H9 (cell line): ENCODE measurements around the gene LCNL1. TPM values are rescaled to one million over a fixed set of nuclear protein-coding genes. Genes with fewer than 3 reads are reported as not detected.

Source experiments
- DNase-seq: peaks from one replicate; pipeline ENCODE4 v3.0.0-alpha.2; 2017
- H2AFZ ChIP-seq: one replicate; pipeline ENCODE4 v1.6.1; 2013; ENCODE audit warnings: mild to moderate bottlenecking, low read length, control low read depth, moderate library complexity
- H2AK5ac ChIP-seq: 2 replicates; pipeline ENCODE4 v1.6.1; 2013; ENCODE audit warnings: low read length, control low read depth, mixed read lengths; ENCODE audit not compliant: insufficient read length
- H2BK120ac ChIP-seq: one replicate; pipeline ENCODE4 v1.6.1; 2013; ENCODE audit warnings: low read depth, mild to moderate bottlenecking, low read length, control low read depth, inconsistent platforms; ENCODE audit not compliant: poor library complexity, severe bottlenecking
- H2BK12ac ChIP-seq: 2 replicates; pipeline ENCODE4 v1.6.1; 2013; ENCODE audit warnings: low read length, control low read depth, mixed read lengths, low read depth; ENCODE audit not compliant: insufficient read length
- H2BK15ac ChIP-seq: 2 replicates; pipeline ENCODE4 v1.6.1; 2013; ENCODE audit warnings: low read depth, low read length, control low read depth
- H2BK20ac ChIP-seq: one replicate; pipeline ENCODE4 v1.6.1; 2013; ENCODE audit warnings: low read depth, mild to moderate bottlenecking, low read length, control low read depth, inconsistent platforms; ENCODE audit not compliant: poor library complexity, severe bottlenecking
- H2BK5ac ChIP-seq: 2 replicates; pipeline ENCODE4 v1.6.1; 2013; ENCODE audit warnings: low read length, control low read depth, mixed read lengths; ENCODE audit not compliant: insufficient read length
- H3K14ac ChIP-seq: 2 replicates; pipeline ENCODE4 v1.6.1; 2013; ENCODE audit warnings: low read length, control low read depth; ENCODE audit not compliant: insufficient read depth
- H3K18ac ChIP-seq: 2 replicates; pipeline ENCODE4 v1.6.1; 2013; ENCODE audit warnings: low read depth, mild to moderate bottlenecking, mixed read lengths, low read length, control low read depth; ENCODE audit not compliant: insufficient read length
- H3K23ac ChIP-seq: 2 replicates; pipeline ENCODE4 v1.6.1; 2013; ENCODE audit warnings: low read length, control low read depth, mixed read lengths, low read depth; ENCODE audit not compliant: insufficient read length
- H3K23me2 ChIP-seq: 2 replicates; pipeline ENCODE4 v1.6.1; 2013; ENCODE audit warnings: low read depth, mild to moderate bottlenecking, mixed read lengths, low read length, control low read depth; ENCODE audit not compliant: insufficient read length, poor library complexity, severe bottlenecking
- H3K27ac ChIP-seq: 2 replicates; pipeline ENCODE4 v1.5.1; 2013; ENCODE audit warnings: low read length, control low read depth, mixed read lengths, low read depth; ENCODE audit not compliant: insufficient read length
- H3K27me3 ChIP-seq: 2 replicates; pipeline ENCODE4 v1.6.1; 2013; ENCODE audit warnings: low read length, control low read depth, inconsistent platforms; ENCODE audit not compliant: insufficient read depth
- H3K4ac ChIP-seq: 2 replicates; pipeline ENCODE4 v1.6.1; 2013; ENCODE audit warnings: low read depth, mild to moderate bottlenecking, control low read depth, inconsistent platforms, low read length, moderate library complexity
- H3K4me1 ChIP-seq: 2 replicates; pipeline ENCODE4 v1.6.1; 2013; ENCODE audit warnings: low read length, control low read depth, inconsistent platforms; ENCODE audit not compliant: insufficient read depth
- H3K4me2 ChIP-seq: 2 replicates; pipeline ENCODE4 v1.6.1; 2013; ENCODE audit warnings: low read length, control low read depth, mixed read lengths; ENCODE audit not compliant: insufficient read length, insufficient read depth
- H3K56ac ChIP-seq: 2 replicates; pipeline ENCODE4 v1.6.1; 2013; ENCODE audit warnings: low read depth, mild to moderate bottlenecking, mixed read lengths, low read length, control low read depth; ENCODE audit not compliant: insufficient read length
- H3K79me1 ChIP-seq: 2 replicates; pipeline ENCODE4 v1.6.1; 2013; ENCODE audit warnings: low read depth, mild to moderate bottlenecking, moderate library complexity, low read length, control low read depth, inconsistent platforms; ENCODE audit not compliant: insufficient read depth, poor library complexity, severe bottlenecking
- H3K79me2 ChIP-seq: 2 replicates; pipeline ENCODE4 v1.6.1; 2013; ENCODE audit warnings: low read length, control low read depth, inconsistent platforms; ENCODE audit not compliant: insufficient read depth
- H3K9ac ChIP-seq: 2 replicates; pipeline ENCODE4 v1.6.1; 2013; ENCODE audit warnings: low read length, control low read depth, mixed read lengths; ENCODE audit not compliant: insufficient read length; ENCODE audit errors: extremely low read depth
- H3K9me3 ChIP-seq: one replicate; pipeline ENCODE4 v1.6.1; 2013; ENCODE audit warnings: low read depth, low read length, inconsistent platforms; ENCODE audit not compliant: control insufficient read depth
- H3T11ph ChIP-seq: one replicate; pipeline ENCODE4 v1.6.1; 2013; ENCODE audit warnings: mild to moderate bottlenecking, low read length, control low read depth, inconsistent platforms
- H4K20me1 ChIP-seq: one replicate; pipeline ENCODE4 v1.6.1; 2013; ENCODE audit not compliant: control insufficient read depth, insufficient read length, insufficient read depth
- H4K5ac ChIP-seq: 2 replicates; pipeline ENCODE4 v1.6.1; 2013; ENCODE audit warnings: low read depth, mild to moderate bottlenecking, mixed read lengths, low read length, control low read depth; ENCODE audit not compliant: insufficient read length
- H4K8ac ChIP-seq: replicated peaks from 2 replicates; pipeline ENCODE4 v1.6.1; 2013; ENCODE audit warnings: low read length, control low read depth, mixed read lengths, low read depth; ENCODE audit not compliant: insufficient read length
- H4K91ac ChIP-seq: 2 replicates; pipeline ENCODE4 v1.6.1; 2013; ENCODE audit warnings: low read depth, mild to moderate bottlenecking, moderate library complexity, mixed read lengths, low read length, control low read depth; ENCODE audit not compliant: insufficient read length
- H3K27ac Mint-ChIP-seq, 3 experiments: 2 replicates in 2 of 3; 3 replicates in 1 of 3; pipeline ENCODE4 v1.8.0; 2020 to 2021; ENCODE audit warnings: mixed read lengths in 3 of 3, mild to moderate bottlenecking in 1 of 3, moderate library complexity in 1 of 3
- H3K27me3 Mint-ChIP-seq: 2 replicates; pipeline ENCODE4 v1.8.0; 2021; ENCODE audit warnings: low read depth, mild to moderate bottlenecking, moderate library complexity, mixed read lengths
- H3K36me3 Mint-ChIP-seq, 3 experiments: 2 replicates in 2 of 3; 3 replicates in 1 of 3; pipeline ENCODE4 v1.8.0; 2020 to 2021; ENCODE audit warnings: low read depth in 3 of 3, mixed read lengths in 3 of 3; ENCODE audit not compliant: insufficient read depth in 1 of 3
- H3K4me1 Mint-ChIP-seq, 2 experiments: 2 replicates each; pipeline ENCODE4 v1.8.0; 2020; ENCODE audit warnings: mixed read lengths in 2 of 2
- H3K4me3 Mint-ChIP-seq, 2 experiments: 2 replicates in 1 of 2; 3 replicates in 1 of 2; pipeline ENCODE4 v1.8.0; 2020 to 2021; ENCODE audit warnings: mild to moderate bottlenecking in 2 of 2, mixed read lengths in 2 of 2, moderate library complexity in 1 of 2
- H3K9me3 Mint-ChIP-seq, 2 experiments: 2 replicates in 1 of 2; 3 replicates in 1 of 2; pipeline ENCODE4 v1.8.0; 2020; ENCODE audit warnings: mild to moderate bottlenecking in 2 of 2, mixed read lengths in 2 of 2, moderate library complexity in 1 of 2
- CTCF ChIP-seq: fragments of 200-600 bp; sonication (generic); conservative IDR thresholded peaks from 3 replicates; pipeline ENCODE4 v1.8.0; 2021; ENCODE audit warnings: antibody characterized with exemption, mild to moderate bottlenecking
- WGBS: extraction: QIAGEN DNeasy Blood & Tissue Kit; methylation state at CpG from one replicate; pipeline ENCODE4 v1.1.7; 2013; ENCODE audit warnings: missing lambda C conversion rate, low lambda C conversion rate, mixed read lengths; ENCODE audit not compliant: insufficient read length; ENCODE audit errors: extremely low coverage; 5-methylcytosine and 5-hydroxymethylcytosine counted together
- total RNA-seq: library from RNA; stranded (reverse); gene quantifications from 2 replicates; pipeline ENCODE4 v1.2.1, GENCODE V29; 2021

LCNL1 gene
- total RNA-seq, 1 experiment from 2014 or later, result 0.20 TPM

GRCh38 chr9:137014776-137015539 is 32.2 kb downstream of the LCNL1 start:
- Histone ChIP-seq H2BK120ac (no peak overlapping the region), H3K18ac (no peak overlapping the region), H3T11ph (no peak overlapping the region), H4K5ac (no peak overlapping the region), H2BK15ac (no peak overlapping the region), H4K20me1 (peaks cover 2% of the 10 kb centered on the region), H4K8ac (no peak overlapping the region), H3K9me3 (no peaks in the 10 kb centered on the region), H3K79me2 (no peaks in the 10 kb centered on the region), H3K27me3 (no peaks in the 10 kb centered on the region), H2BK12ac (no peak overlapping the region), H3K4ac (no peak overlapping the region), H3K56ac (no peak overlapping the region), H2AFZ (no peak overlapping the region), H3K9ac (no peak overlapping the region), H3K14ac (no peak overlapping the region), H3K23ac (no peak overlapping the region), H2AK5ac (no peak overlapping the region), H3K4me1 (no peaks in the 10 kb centered on the region), H3K23me2 (no peaks in the 10 kb centered on the region), H3K4me2 (no peak overlapping the region), H3K27ac (no peak overlapping the region), H3K79me1 (no peaks in the 10 kb centered on the region), H4K91ac (no peak overlapping the region), H2BK5ac (no peak overlapping the region), H2BK20ac (no peak overlapping the region)
- WGBS, result no CpG with 5 or more reads among the region's 36 CpGs
- Mint-ChIP-seq H3K4me1 (no peaks in the 10 kb centered on the region; a peak in 1 of 4 replicates), H3K27ac (no peak overlapping the region), H3K27me3 (no peaks in the 10 kb centered on the region; the same call in 1 of the 2 replicates), H3K4me3 (no peak overlapping the region), H3K36me3 (peaks cover 4 to 13% (median 8%) of the 10 kb centered on the region in 3 experiments; a peak in 5 of 7 replicates), H3K9me3 (no peaks in the 10 kb centered on the region)
- no peak for DNase-seq
- TF ChIP-seq CTCF, result no peak
